ENCODE measurements around the gene BZW2.

DNA sequence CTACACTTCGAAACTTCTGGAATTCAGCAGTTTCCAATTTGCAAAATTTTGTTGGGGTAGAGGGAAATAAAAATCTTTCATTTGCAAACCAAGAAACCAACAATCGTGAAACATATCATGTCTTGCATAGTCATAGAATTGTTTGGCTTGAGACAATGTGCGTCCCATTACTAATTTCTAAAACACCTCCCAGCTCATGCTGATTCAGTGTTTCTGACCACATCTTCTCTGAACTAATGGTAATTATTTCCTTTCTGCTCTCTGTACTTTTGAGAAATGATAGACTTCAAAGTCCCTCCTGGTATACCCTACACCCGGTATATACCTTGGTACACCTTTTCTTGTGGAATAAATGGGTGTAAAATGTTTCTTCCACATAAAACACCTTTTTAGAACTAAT lies 65.7 kb downstream of the BZW2 start:
- TF ChIP-seq, protein P1, sequence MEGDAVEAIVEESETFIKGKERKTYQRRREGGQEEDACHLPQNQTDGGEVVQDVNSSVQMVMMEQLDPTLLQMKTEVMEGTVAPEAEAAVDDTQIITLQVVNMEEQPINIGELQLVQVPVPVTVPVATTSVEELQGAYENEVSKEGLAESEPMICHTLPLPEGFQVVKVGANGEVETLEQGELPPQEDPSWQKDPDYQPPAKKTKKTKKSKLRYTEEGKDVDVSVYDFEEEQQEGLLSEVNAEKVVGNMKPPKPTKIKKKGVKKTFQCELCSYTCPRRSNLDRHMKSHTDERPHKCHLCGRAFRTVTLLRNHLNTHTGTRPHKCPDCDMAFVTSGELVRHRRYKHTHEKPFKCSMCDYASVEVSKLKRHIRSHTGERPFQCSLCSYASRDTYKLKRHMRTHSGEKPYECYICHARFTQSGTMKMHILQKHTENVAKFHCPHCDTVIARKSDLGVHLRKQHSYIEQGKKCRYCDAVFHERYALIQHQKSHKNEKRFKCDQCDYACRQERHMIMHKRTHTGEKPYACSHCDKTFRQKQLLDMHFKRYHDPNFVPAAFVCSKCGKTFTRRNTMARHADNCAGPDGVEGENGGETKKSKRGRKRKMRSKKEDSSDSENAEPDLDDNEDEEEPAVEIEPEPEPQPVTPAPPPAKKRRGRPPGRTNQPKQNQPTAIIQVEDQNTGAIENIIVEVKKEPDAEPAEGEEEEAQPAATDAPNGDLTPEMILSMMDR (IDR thresholded peaks at IDR 0.05): no peak
- no peak for TF ChIP-seq EP300 (IDR thresholded peaks at IDR 0.05)
- TF ChIP-seq POLR2A (IDR thresholded peaks at IDR 0.05): no peak
